CD4-positive, alpha-beta T cell treated with Interleukin-15 for 1 hour (primary cell): ENCODE results near the gene PIGN.

ENCODE experiments used
- DNase-seq: peaks from one replicate; pipeline ENCODE4 v3.0.0-alpha.2; 2020

Gene PIGN, protein sequence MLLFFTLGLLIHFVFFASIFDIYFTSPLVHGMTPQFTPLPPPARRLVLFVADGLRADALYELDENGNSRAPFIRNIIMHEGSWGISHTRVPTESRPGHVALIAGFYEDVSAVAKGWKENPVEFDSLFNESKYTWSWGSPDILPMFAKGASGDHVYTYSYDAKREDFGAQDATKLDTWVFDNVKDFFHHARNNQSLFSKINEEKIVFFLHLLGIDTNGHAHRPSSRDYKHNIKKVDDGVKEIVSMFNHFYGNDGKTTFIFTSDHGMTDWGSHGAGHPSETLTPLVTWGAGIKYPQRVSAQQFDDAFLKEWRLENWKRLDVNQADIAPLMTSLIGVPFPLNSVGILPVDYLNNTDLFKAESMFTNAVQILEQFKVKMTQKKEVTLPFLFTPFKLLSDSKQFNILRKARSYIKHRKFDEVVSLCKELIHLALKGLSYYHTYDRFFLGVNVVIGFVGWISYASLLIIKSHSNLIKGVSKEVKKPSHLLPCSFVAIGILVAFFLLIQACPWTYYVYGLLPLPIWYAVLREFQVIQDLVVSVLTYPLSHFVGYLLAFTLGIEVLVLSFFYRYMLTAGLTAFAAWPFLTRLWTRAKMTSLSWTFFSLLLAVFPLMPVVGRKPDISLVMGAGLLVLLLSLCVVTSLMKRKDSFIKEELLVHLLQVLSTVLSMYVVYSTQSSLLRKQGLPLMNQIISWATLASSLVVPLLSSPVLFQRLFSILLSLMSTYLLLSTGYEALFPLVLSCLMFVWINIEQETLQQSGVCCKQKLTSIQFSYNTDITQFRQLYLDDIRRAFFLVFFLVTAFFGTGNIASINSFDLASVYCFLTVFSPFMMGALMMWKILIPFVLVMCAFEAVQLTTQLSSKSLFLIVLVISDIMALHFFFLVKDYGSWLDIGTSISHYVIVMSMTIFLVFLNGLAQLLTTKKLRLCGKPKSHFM

GRCh38 chr18:62186774-62187542 is at the start of gene PIGN, which contains the start of gene RELCH:
TSS of gene PIGN (minus strand) at chr18:62187056. CDS start at chr18:62161353, 25,703 bp downstream.
TSS of gene RELCH (plus strand) at chr18:62187255. CDS start at chr18:62187506, 251 bp downstream.
- DNase-seq = peak; percentile 98

DNA sequence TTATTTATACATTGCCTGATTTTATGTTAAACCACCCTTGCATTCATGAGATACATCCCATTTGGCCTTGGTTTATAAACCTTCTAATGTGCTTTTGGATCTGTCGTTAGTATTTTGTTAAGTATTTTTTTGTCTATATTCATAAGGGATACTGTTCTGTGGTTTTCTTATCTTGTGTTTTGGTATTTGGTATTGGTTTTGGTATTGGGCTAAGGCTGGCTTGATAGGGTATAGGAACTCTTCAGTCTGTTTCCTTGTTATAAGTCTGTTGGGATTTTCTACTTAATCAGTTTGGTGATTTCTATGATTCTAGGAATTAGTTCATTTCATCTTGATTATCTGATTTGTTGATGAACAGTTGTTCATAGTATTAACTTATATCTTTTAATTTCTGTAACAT is 49.4 kb upstream of the PIGN start:
- DNase-seq = no peak

GRCh38 chr18:62226047-62226446 is 39.2 kb upstream of the PIGN start:
- DNase-seq = no peak

- DNase-seq = no peak
Measured at GRCh38 chr18:62224229-62224628, 37.4 kb upstream of the PIGN start.

DNA sequence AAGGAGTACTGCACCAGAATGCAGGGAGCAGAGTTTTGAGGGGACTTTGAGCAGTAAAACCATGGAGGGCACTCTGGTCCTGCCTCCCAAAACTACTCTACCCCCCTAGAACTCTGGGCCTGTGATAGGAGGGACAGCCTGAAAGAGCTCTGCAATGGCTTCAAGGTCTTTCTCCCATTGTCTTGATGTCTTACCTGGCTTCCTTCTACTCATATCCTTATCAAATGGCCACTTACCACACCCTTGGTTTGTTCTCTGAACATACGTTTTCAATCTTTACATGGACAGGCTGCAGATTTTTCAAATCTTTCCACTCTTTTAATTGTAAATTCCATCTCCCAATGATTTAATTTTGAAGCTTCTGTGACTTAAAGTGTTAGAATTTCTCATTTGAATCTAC is 27.9 kb upstream of the PIGN start:
- DNase-seq = no peak

- no peak for DNase-seq
Measured at GRCh38 chr18:62211325-62211828, 24.5 kb upstream of the PIGN start.

DNA sequence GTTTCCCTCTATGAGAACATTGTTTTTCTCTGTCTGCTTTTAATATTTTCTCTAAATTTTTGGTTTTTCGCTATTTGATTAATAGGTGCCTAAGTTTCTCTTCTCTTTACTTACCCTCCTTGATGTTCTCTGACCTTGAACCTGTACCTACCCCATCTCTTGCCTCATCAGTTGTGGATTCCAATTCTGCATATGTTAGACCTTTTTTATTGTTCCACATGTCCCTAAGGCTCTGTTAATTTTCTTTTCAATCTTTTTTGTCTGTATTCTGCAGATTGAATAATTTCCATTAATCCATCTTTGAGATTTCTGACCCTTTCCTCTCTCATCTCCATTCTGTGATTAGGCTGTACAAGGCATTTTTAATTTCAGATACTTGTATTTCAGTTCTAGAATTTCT is 23.3 kb upstream of the PIGN start:
- DNase-seq = no peak

GRCh38 chr18:62209046-62209445 is 22.2 kb upstream of the PIGN start:
- DNase-seq = no peak

- no peak for DNase-seq
Measured at GRCh38 chr18:62206593-62206992, 19.7 kb upstream of the PIGN start.

DNA sequence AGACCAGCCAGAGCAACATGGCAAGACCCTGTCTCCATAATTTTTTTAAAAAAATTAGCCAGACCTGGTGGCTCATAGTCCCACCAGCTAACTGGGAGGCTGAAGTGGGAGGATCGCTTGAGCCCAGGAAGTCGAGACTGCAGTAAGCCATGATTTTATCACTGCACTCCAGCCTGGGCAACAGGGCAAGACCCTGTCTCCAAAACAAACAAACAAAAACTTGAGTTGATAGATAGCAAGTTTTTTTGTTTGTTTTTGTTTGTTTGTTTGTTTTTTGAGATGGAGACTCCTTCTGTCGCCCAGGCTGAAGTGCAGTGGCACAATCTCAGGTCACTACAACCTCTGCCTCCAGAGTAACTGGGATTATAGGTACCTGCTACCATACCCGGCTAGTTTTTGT is 19.0 kb upstream of the PIGN start:
- no peak for DNase-seq

DNA sequence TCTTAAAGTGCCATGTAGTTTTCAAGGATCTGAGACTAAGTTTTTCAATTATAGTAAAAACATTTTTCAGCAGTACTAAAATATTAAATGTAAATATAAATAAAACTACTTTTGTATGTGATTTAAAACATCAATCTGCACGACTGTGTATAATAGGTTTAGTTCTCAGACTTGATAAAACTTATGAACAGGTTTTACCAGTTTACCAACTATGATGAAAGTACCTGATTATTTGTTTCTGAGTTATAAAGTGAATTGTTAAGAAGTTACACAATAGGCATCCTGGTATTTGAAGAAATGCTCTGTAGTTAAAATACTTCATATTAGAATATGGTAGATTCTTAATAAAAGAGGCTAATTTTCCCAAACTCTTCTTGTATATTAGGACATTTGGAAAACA is 15.0 kb upstream of the PIGN start:
- no peak for DNase-seq

DNA sequence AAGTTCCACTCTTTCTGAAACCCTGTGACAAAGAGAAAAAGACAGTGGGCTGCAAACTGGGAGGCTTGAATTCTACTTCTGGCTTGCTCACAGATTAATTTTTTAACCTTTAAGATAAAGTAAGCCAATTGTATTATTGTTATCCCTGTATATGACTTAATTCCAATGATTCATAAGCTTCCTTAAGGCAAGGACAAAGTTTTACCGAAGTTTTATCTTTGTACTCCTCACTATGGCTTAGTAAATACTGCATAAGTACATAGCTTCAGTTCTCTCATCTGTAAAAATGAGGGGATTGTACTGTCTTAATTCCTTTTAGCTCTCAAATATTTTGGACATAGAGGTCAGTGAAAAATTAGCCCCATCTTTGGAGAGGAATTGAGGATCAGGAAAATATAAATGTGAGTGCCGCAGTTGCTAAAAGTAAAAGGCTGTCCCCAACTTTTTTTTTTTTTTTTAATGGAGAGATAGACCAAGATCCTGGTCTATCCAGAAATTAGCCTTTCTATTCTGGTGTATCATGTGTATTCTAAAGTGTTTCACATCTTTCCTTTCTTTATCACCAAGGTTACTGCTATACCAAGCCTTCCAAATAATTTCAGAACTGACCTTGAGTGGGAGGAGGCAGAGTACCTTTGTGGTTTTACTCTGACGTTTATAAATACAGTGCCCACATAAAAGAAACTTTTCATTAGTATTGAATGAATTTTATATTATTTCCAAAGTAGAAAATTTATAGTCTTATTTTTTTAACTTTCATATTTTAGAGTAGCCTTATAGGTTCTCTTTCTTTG is 13.5 kb upstream of the PIGN start:
- DNase-seq = no peak

DNA sequence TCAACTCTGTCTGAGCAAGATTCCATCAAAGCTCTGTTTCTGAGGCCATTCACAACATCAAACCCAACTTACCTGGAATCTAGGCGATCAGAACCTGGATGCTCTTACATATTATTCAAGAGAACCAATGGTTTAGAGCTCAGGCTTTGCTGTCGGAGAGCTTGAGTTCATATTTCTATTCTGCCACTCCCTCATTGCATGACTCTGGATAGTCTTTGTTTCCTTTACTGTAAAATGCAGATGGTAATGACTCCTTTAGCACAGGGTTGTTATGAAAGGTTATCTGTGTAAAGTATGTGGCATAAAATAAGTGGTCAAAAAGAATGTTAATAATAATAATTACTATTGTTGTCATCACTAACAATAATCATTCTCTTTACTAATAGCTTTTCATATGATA is 12.8 kb upstream of the PIGN start:
- DNase-seq = no peak

DNA sequence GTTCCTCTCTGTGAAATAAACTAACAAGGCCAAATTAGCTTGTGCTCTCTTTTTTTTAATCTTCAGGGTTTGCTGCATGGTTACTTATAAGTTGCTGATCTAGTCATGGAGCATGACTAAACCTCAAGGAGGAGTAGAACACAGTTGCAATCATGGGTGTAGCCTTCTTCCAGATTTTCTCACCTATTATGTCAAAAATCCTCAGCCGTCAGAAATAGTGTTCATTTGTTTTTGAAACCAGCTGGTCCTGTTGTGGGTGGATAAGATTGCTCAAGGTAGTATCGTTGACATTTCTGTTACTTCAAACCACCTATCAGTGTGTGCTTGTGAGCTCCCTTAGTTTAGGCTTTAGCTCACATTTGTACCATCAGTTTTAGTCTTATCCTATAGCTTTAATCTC is 11.4 kb upstream of the PIGN start:
- DNase-seq = no peak

- no peak for DNase-seq
Measured at GRCh38 chr18:62196980-62197379, 10.1 kb upstream of the PIGN start.

- DNase-seq = no peak
Measured at GRCh38 chr18:62196079-62196478, 9.2 kb upstream of the PIGN start.

GRCh38 chr18:62189208-62189607 is 2.4 kb upstream of the PIGN start:
- DNase-seq = no peak

DNA sequence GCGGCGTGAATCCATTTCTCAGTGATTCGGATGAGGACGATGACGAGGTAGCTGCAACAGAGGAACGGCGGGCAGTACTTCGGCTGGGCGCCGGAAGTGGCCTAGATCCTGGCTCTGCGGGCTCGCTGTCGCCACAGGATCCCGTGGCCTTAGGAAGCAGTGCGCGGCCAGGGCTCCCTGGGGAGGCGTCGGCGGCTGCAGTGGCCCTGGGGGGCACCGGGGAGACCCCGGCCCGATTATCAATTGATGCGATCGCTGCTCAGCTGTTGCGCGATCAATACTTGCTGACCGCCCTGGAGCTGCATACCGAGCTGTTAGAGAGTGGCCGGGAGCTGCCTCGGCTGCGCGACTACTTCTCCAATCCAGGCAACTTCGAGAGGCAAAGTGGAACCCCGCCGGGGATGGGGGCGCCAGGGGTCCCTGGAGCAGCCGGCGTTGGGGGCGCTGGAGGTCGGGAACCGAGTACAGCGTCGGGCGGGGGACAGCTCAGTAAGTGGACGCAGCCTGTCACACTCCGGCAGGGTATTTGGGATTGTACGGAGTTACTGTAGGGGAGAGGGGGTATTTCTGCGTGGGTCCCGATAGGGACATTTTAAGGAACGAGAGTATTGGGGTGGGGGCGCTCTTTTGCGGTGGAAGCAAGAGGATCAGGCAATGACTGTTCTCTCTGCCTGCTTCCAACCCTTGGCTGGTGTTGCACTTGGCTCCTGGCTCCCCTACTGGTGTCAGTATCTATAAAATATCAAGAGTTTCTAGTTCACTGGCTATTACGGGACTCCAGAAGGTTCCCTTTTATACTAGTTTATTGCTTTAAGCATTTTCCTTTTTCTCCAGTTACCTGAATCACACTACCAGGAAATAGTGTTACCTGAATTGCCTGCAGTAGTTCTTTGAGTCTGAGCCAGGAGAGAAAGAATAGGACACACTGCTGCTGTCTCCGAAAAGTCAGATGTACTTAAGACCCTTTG is 971 bp upstream of the PIGN start:
- peak; percentile 17 for DNase-seq

- no peak for DNase-seq
Measured at GRCh38 chr18:62186499-62186773, 420 bp downstream of the PIGN start.

GRCh38 chr18:62183578-62184195 is 3.2 kb downstream of the PIGN start:
- peak; percentile 22 for DNase-seq

GRCh38 chr18:62182220-62182619 is 4.6 kb downstream of the PIGN start:
- no peak for DNase-seq
